Measurements from ENCODE around the gene LBHD2.

LBHD2 gene

GRCh38 chr14:103134405-103134804 is 50.4 kb downstream of the LBHD2 start:
- H2AFZ ChIP-seq (ENCODE audit: insufficient read depth, low read length, poor library complexity) = no peak overlapping the region

GRCh38 chr14:103134919-103135318 is 50.9 kb downstream of the LBHD2 start:
- no peak overlapping the region for H3K14ac ChIP-seq (ENCODE audit: low read length)
- H3K4me2 ChIP-seq (ENCODE audit: low read length) = no peak overlapping the region
- no peak overlapping the region for H3K23ac ChIP-seq (ENCODE audit: low read length)
- H3K4me1 ChIP-seq (ENCODE audit: control insufficient read depth in 1 of 2, insufficient read depth in 2 of 2, low read length in 2 of 2) = peaks cover 34 to 50% of the 10 kb centered on the region in 2 experiments
- H3K27ac ChIP-seq (ENCODE audit: low read depth, low read length) = no peak overlapping the region
- H4K91ac ChIP-seq (ENCODE audit: low read depth, low read length) = no peak overlapping the region
- no peak overlapping the region for H2BK12ac ChIP-seq (ENCODE audit: low read length)
- no peak overlapping the region for H4K8ac ChIP-seq (ENCODE audit: low read depth, low read length)
- peaks cover 8 to 9% of the 10 kb centered on the region in 2 experiments for H3K36me3 ChIP-seq (ENCODE audit: control insufficient read depth in 1 of 2, insufficient read depth in 2 of 2, low read length in 2 of 2)
- no peak overlapping the region for H2BK120ac ChIP-seq (ENCODE audit: insufficient read depth, low read length, poor library complexity)
- no CpG with 5 or more reads among the region's 14 CpGs for WGBS (ENCODE audit: extremely low coverage, insufficient coverage, insufficient read length)
- H3K9me3 ChIP-seq (ENCODE audit: insufficient read depth, low read depth, low read length) = peaks cover 3% of the 10 kb centered on the region
- no peak overlapping the region for H2BK5ac ChIP-seq (ENCODE audit: low read depth, low read length, poor library complexity)
- H2AK5ac ChIP-seq (ENCODE audit: low read length) = no peak overlapping the region
- H3K79me1 ChIP-seq (ENCODE audit: low read length) = peaks cover 25% of the 10 kb centered on the region
- no peak overlapping the region for H4K12ac ChIP-seq (ENCODE audit: low read depth, low read length)
- H3K18ac ChIP-seq (ENCODE audit: low read length) = no peak overlapping the region
- no peaks in the 10 kb centered on the region for H3K27me3 ChIP-seq (ENCODE audit: insufficient read depth, low read length)
- DNase-seq = no peak
- H2AFZ ChIP-seq (ENCODE audit: insufficient read depth, low read length, poor library complexity) = no peak overlapping the region
- peaks cover 4% of the 10 kb centered on the region for H3K79me2 ChIP-seq (ENCODE audit: control insufficient read depth, insufficient read depth, low read length, poor library complexity)
- H3K4ac ChIP-seq (ENCODE audit: low read depth, low read length) = no peak overlapping the region
- no peak overlapping the region for H3K9ac ChIP-seq (ENCODE audit: low read length)
- no peak overlapping the region for H3K4me3 ChIP-seq (ENCODE audit: low read depth, low read length)

More at GRCh38 chr14:103134405-103134804, 50.4 kb downstream of the LBHD2 start:
- Histone ChIP-seq H3K14ac (ENCODE audit: low read length) (no peak overlapping the region), H3K4me2 (ENCODE audit: low read length) (no peak overlapping the region), H2BK12ac (ENCODE audit: low read length) (no peak overlapping the region), H3K27ac (ENCODE audit: low read depth, low read length) (no peak overlapping the region), H4K8ac (ENCODE audit: low read depth, low read length) (no peak overlapping the region), H4K12ac (ENCODE audit: low read depth, low read length) (no peak overlapping the region), H3K23ac (ENCODE audit: low read length) (no peak overlapping the region), H3K27me3 (ENCODE audit: insufficient read depth, low read length) (no peaks in the 10 kb centered on the region), H2BK5ac (ENCODE audit: low read depth, low read length, poor library complexity) (no peak overlapping the region), H2BK120ac (ENCODE audit: insufficient read depth, low read length, poor library complexity) (no peak overlapping the region), H3K9me3 (ENCODE audit: insufficient read depth, low read depth, low read length) (peaks cover 3% of the 10 kb centered on the region), H3K9ac (ENCODE audit: low read length) (no peak overlapping the region), H3K4ac (ENCODE audit: low read depth, low read length) (no peak overlapping the region), H3K36me3 (ENCODE audit: control insufficient read depth in 1 of 2, insufficient read depth in 2 of 2, low read length in 2 of 2) (peaks cover 8 to 9% of the 10 kb centered on the region in 2 experiments), H3K79me2 (ENCODE audit: control insufficient read depth, insufficient read depth, low read length, poor library complexity) (peaks cover 4% of the 10 kb centered on the region), H3K4me3 (ENCODE audit: low read depth, low read length) (no peak overlapping the region), H3K4me1 (ENCODE audit: control insufficient read depth in 1 of 2, insufficient read depth in 2 of 2, low read length in 2 of 2) (peaks cover 39 to 53% of the 10 kb centered on the region in 2 experiments), H2AK5ac (ENCODE audit: low read length) (no peak overlapping the region), H3K18ac (ENCODE audit: low read length) (no peak overlapping the region), H4K91ac (ENCODE audit: low read depth, low read length) (no peak overlapping the region), H3K79me1 (ENCODE audit: low read length) (peaks cover 23% of the 10 kb centered on the region)
- DNase-seq = no peak
- no CpG with 5 or more reads among the region's 2 CpGs for WGBS (ENCODE audit: extremely low coverage, insufficient coverage, insufficient read length)

GRCh38 chr14:103135333-103136260 is 51.6 kb downstream of the LBHD2 start:
- H3K27ac ChIP-seq (ENCODE audit: low read depth, low read length) = no peak overlapping the region
- no peak overlapping the region for H2AFZ ChIP-seq (ENCODE audit: insufficient read depth, low read length, poor library complexity)
- no peak overlapping the region for H3K9ac ChIP-seq (ENCODE audit: low read length)
- peaks cover 30 to 43% of the 10 kb centered on the region in 2 experiments for H3K4me1 ChIP-seq (ENCODE audit: control insufficient read depth in 1 of 2, insufficient read depth in 2 of 2, low read length in 2 of 2)
- H2BK120ac ChIP-seq (ENCODE audit: insufficient read depth, low read length, poor library complexity) = no peak overlapping the region
- peak overlapping the region; percentile 21 for H4K91ac ChIP-seq (ENCODE audit: low read depth, low read length)
- no peak overlapping the region for H2BK5ac ChIP-seq (ENCODE audit: low read depth, low read length, poor library complexity)
- no peak overlapping the region for H4K8ac ChIP-seq (ENCODE audit: low read depth, low read length)
- WGBS (ENCODE audit: extremely low coverage, insufficient coverage, insufficient read length) = no CpG with 5 or more reads among the region's 26 CpGs
- H3K4me3 ChIP-seq (ENCODE audit: low read depth, low read length) = no peak overlapping the region
- peaks cover 25% of the 10 kb centered on the region for H3K79me1 ChIP-seq (ENCODE audit: low read length)
- H3K27me3 ChIP-seq (ENCODE audit: insufficient read depth, low read length) = no peaks in the 10 kb centered on the region
- H4K12ac ChIP-seq (ENCODE audit: low read depth, low read length) = no peak overlapping the region
- H3K18ac ChIP-seq (ENCODE audit: low read length) = no peak overlapping the region
- H3K9me3 ChIP-seq (ENCODE audit: insufficient read depth, low read depth, low read length) = peaks cover 3% of the 10 kb centered on the region
- H2BK12ac ChIP-seq (ENCODE audit: low read length) = peak overlapping the region; percentile 44
- H3K36me3 ChIP-seq (ENCODE audit: control insufficient read depth in 1 of 2, insufficient read depth in 2 of 2, low read length in 2 of 2) = peaks cover 8 to 9% of the 10 kb centered on the region in 2 experiments
- DNase-seq = peak in 1 of 2 donors; percentile 30
- H3K4me2 ChIP-seq (ENCODE audit: low read length) = no peak overlapping the region
- peak overlapping the region; percentile 25 for H3K14ac ChIP-seq (ENCODE audit: low read length)
- peaks cover 4% of the 10 kb centered on the region for H3K79me2 ChIP-seq (ENCODE audit: control insufficient read depth, insufficient read depth, low read length, poor library complexity)
- H3K23ac ChIP-seq (ENCODE audit: low read length) = no peak overlapping the region
- H2AK5ac ChIP-seq (ENCODE audit: low read length) = peak overlapping the region; percentile 26
- no peak overlapping the region for H3K4ac ChIP-seq (ENCODE audit: low read depth, low read length)

- H3K4ac ChIP-seq (ENCODE audit: low read depth, low read length) = no peak overlapping the region
- H3K4me1 ChIP-seq (ENCODE audit: control insufficient read depth in 1 of 2, insufficient read depth in 2 of 2, low read length in 2 of 2) = peaks cover 28 to 38% of the 10 kb centered on the region in 2 experiments
Measured at GRCh38 chr14:103136388-103137271, 52.6 kb downstream of the LBHD2 start.

More at GRCh38 chr14:103136388-103137271, 52.6 kb downstream of the LBHD2 start:
- Histone ChIP-seq H3K9ac (ENCODE audit: low read length) (no peak overlapping the region), H3K36me3 (ENCODE audit: control insufficient read depth in 1 of 2, insufficient read depth in 2 of 2, low read length in 2 of 2) (peaks cover 8 to 9% of the 10 kb centered on the region in 2 experiments), H3K18ac (ENCODE audit: low read length) (no peak overlapping the region), H3K23ac (ENCODE audit: low read length) (no peak overlapping the region), H4K91ac (ENCODE audit: low read depth, low read length) (peak overlapping the region; percentile 21), H4K12ac (ENCODE audit: low read depth, low read length) (no peak overlapping the region), H3K4me2 (ENCODE audit: low read length) (no peak overlapping the region), H2BK5ac (ENCODE audit: low read depth, low read length, poor library complexity) (no peak overlapping the region), H2AFZ (ENCODE audit: insufficient read depth, low read length, poor library complexity) (no peak overlapping the region), H2AK5ac (ENCODE audit: low read length) (no peak overlapping the region), H2BK120ac (ENCODE audit: insufficient read depth, low read length, poor library complexity) (no peak overlapping the region), H3K4me3 (ENCODE audit: low read depth, low read length) (no peak overlapping the region), H3K27ac (ENCODE audit: low read depth, low read length) (peak overlapping the region; percentile 31), H3K79me1 (ENCODE audit: low read length) (peaks cover 25% of the 10 kb centered on the region), H3K79me2 (ENCODE audit: control insufficient read depth, insufficient read depth, low read length, poor library complexity) (peaks cover 4% of the 10 kb centered on the region), H4K8ac (ENCODE audit: low read depth, low read length) (peak overlapping the region; percentile 42), H3K9me3 (ENCODE audit: insufficient read depth, low read depth, low read length) (peaks cover 3% of the 10 kb centered on the region), H3K27me3 (ENCODE audit: insufficient read depth, low read length) (no peaks in the 10 kb centered on the region), H3K14ac (ENCODE audit: low read length) (no peak overlapping the region), H2BK12ac (ENCODE audit: low read length) (no peak overlapping the region)
- no CpG with 5 or more reads among the region's 20 CpGs for WGBS (ENCODE audit: extremely low coverage, insufficient coverage, insufficient read length)
- DNase-seq = peak; percentile 70 to 75

Data from trophoblast cell (in vitro differentiated cells and primary cell).